Measurements from ENCODE around the gene LAMC3. TPM values are rescaled to one million over a fixed set of nuclear protein-coding genes. Genes with fewer than 3 reads are reported as not detected.

LAMC3 gene
- total RNA-seq, 2 donors from 2014 or later = 16.7 to 41.2 TPM

DNA sequence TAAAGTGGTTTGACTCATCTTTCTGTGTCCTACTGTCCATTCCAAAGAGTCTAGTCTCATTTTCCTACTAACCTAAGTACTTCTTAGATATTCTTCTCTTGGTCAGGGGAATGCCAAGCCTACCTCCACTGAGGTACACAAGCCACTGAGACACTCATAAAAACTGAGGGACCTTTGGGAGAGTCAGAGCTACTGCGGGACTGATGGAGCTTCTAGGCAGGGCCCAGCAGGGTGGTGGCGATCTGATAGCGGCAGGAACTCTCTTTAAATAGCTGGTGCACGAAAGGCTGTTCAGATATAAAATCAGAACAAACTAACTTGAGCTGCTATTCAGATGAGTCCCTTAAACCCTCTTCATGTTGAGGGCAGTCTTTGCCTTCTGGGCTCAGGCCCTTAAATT is 131.1 kb downstream of the LAMC3 start:
- H3K9me3 ChIP-seq (ENCODE audit: control insufficient read depth, low read length) = no peaks in the 10 kb centered on the region
- no peaks in the 10 kb centered on the region for H3K4me1 Mint-ChIP-seq
- no peaks in the 10 kb centered on the region for H3K27me3 Mint-ChIP-seq (ENCODE audit: insufficient read depth)
- H3K27me3 ChIP-seq (ENCODE audit: control insufficient read depth, insufficient read depth, low read length, poor library complexity, severe bottlenecking) = no peaks in the 10 kb centered on the region
- H3K4me3 ChIP-seq (ENCODE audit: low read length) = no peak overlapping the region
- H3K4me3 Mint-ChIP-seq = no peak overlapping the region
- no peak overlapping the region for H3K27ac Mint-ChIP-seq
- H3K36me3 ChIP-seq (ENCODE audit: control insufficient read depth, insufficient read depth, low read length) = peaks cover 94% of the 10 kb centered on the region
- 92 to 100% methylated on average over 4 of the region's 4 CpGs for WGBS, 2 experiments (ENCODE audit: insufficient coverage in 1 of 2, insufficient read length in 1 of 2)
- H3K9me3 Mint-ChIP-seq = no peaks in the 10 kb centered on the region
- H3K36me3 Mint-ChIP-seq (ENCODE audit: low read depth) = peaks cover 66% of the 10 kb centered on the region
- no peak overlapping the region for H3K27ac ChIP-seq (ENCODE audit: low read depth, low read length)
- no peak overlapping the region for H3K9ac ChIP-seq (ENCODE audit: extremely low read depth, low read length, poor library complexity, severe bottlenecking)
- H3K4me1 ChIP-seq (ENCODE audit: control insufficient read depth, insufficient read depth, low read length) = no peaks in the 10 kb centered on the region
- TF ChIP-seq, protein P1, sequence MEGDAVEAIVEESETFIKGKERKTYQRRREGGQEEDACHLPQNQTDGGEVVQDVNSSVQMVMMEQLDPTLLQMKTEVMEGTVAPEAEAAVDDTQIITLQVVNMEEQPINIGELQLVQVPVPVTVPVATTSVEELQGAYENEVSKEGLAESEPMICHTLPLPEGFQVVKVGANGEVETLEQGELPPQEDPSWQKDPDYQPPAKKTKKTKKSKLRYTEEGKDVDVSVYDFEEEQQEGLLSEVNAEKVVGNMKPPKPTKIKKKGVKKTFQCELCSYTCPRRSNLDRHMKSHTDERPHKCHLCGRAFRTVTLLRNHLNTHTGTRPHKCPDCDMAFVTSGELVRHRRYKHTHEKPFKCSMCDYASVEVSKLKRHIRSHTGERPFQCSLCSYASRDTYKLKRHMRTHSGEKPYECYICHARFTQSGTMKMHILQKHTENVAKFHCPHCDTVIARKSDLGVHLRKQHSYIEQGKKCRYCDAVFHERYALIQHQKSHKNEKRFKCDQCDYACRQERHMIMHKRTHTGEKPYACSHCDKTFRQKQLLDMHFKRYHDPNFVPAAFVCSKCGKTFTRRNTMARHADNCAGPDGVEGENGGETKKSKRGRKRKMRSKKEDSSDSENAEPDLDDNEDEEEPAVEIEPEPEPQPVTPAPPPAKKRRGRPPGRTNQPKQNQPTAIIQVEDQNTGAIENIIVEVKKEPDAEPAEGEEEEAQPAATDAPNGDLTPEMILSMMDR (conservative IDR thresholded peaks at IDR 0.05) = no peak
- no peak for DNase-seq

DNA sequence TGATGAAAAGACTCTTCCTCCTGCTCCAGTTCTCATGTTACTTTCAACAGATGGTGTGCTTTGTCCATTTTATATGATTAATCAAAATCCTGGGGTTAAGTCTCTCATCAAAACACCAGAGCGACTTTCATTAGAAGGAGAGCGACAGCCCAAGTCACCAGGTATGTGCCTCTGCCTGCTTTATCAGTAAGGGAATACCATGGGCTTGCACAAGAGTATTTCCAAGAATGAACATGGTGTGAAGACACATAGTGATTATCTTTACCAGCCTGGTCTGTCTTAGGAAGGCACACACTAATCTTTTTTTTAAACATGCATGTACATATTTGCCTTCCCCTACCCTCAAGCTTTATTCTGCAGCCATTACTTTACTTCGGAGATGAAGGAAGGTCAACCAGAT is 131.6 kb downstream of the LAMC3 start:
- Mint-ChIP-seq H3K27me3 (ENCODE audit: insufficient read depth) (no peaks in the 10 kb centered on the region), H3K27ac (no peak overlapping the region), H3K36me3 (ENCODE audit: low read depth) (peaks cover 68% of the 10 kb centered on the region), H3K4me1 (no peaks in the 10 kb centered on the region), H3K9me3 (no peaks in the 10 kb centered on the region), H3K4me3 (no peak overlapping the region)
- WGBS, 2 experiments (ENCODE audit: insufficient coverage in 1 of 2, insufficient read length in 1 of 2) = 92 to 97% methylated on average over 2 to 3 of the region's 3 CpGs
- DNase-seq = no peak
- H3K4me1 ChIP-seq (ENCODE audit: control insufficient read depth, insufficient read depth, low read length) = no peaks in the 10 kb centered on the region
- TF ChIP-seq, protein P1 (conservative IDR thresholded peaks at IDR 0.05) = no peak
- H3K9me3 ChIP-seq (ENCODE audit: control insufficient read depth, low read length) = no peaks in the 10 kb centered on the region
- H3K27ac ChIP-seq (ENCODE audit: low read depth, low read length) = no peak overlapping the region
- H3K4me3 ChIP-seq (ENCODE audit: low read length) = no peak overlapping the region
- H3K36me3 ChIP-seq (ENCODE audit: control insufficient read depth, insufficient read depth, low read length) = peaks cover 94% of the 10 kb centered on the region
- no peak overlapping the region for H3K9ac ChIP-seq (ENCODE audit: extremely low read depth, low read length, poor library complexity, severe bottlenecking)
- no peaks in the 10 kb centered on the region for H3K27me3 ChIP-seq (ENCODE audit: control insufficient read depth, insufficient read depth, low read length, poor library complexity, severe bottlenecking)

DNA sequence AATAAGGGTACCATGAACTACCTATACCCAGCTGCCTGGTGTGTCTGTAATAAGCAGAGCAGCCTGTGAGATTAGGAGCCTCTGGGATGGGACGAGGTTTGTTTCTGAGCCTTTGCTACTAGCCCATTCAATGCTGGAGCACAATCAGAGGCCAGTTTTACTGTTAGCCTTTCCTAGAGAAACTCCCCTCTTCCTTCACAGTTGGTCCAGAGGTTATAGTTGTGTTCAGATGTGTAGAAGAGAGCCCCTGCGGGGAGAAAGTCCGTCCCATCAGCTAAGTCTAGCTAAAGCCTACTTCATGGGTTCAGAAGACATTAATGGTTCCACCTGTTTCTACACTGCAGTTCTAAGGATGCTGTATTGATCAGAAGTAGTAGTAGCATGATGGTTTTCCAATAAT is 133.2 kb downstream of the LAMC3 start:
- no peaks in the 10 kb centered on the region for H3K27me3 ChIP-seq (ENCODE audit: control insufficient read depth, insufficient read depth, low read length, poor library complexity, severe bottlenecking)
- no peak overlapping the region for H3K27ac Mint-ChIP-seq
- 97 to 100% methylated on average over 2 to 3 of the region's 3 CpGs for WGBS, 2 experiments (ENCODE audit: insufficient coverage in 1 of 2, insufficient read length in 1 of 2)
- no peaks in the 10 kb centered on the region for H3K27me3 Mint-ChIP-seq (ENCODE audit: insufficient read depth)
- no peak overlapping the region for H3K27ac ChIP-seq (ENCODE audit: low read depth, low read length)
- TF ChIP-seq, protein P1 (conservative IDR thresholded peaks at IDR 0.05) = no peak
- no peak overlapping the region for H3K9ac ChIP-seq (ENCODE audit: extremely low read depth, low read length, poor library complexity, severe bottlenecking)
- H3K9me3 Mint-ChIP-seq = no peaks in the 10 kb centered on the region
- H3K4me3 ChIP-seq (ENCODE audit: low read length) = no peak overlapping the region
- peaks cover 69% of the 10 kb centered on the region for H3K36me3 Mint-ChIP-seq (ENCODE audit: low read depth)
- no peak for DNase-seq
- no peaks in the 10 kb centered on the region for H3K4me1 ChIP-seq (ENCODE audit: control insufficient read depth, insufficient read depth, low read length)
- no peaks in the 10 kb centered on the region for H3K4me1 Mint-ChIP-seq
- no peaks in the 10 kb centered on the region for H3K9me3 ChIP-seq (ENCODE audit: control insufficient read depth, low read length)
- no peak overlapping the region for H3K4me3 Mint-ChIP-seq
- peaks cover 93% of the 10 kb centered on the region for H3K36me3 ChIP-seq (ENCODE audit: control insufficient read depth, insufficient read depth, low read length)

Other genes starting within 250 kb of the LAMC3 start
- gene ABL1, start 173.9 kb upstream of the LAMC3 start, total RNA-seq = 10 to 100 TPM; 78.8 to 94.1 TPM
- not detected for gene QRFP, start 112.4 kb upstream of the LAMC3 start, total RNA-seq
- gene FIBCD1, start 69.9 kb upstream of the LAMC3 start, total RNA-seq = 1 to 10 TPM; 2.8 to 3.7 TPM
- gene AIF1L, start 87.4 kb downstream of the LAMC3 start, total RNA-seq = 100 to 1,000 TPM in 1 of 2 donors, 10 to 100 TPM in 1; 93.4 to 117 TPM
- gene NUP214, start 116.4 kb downstream of the LAMC3 start, total RNA-seq = 10 to 100 TPM; 56.7 to 59.9 TPM

Measured in endodermal cell (in vitro differentiated cells).